UCSD-AML1 (cell line): ENCODE results near the gene PUS3.
"Not testable (repeated sequence)": the region's sequence is repeated elsewhere in the genome, so short reads cannot be mapped to it uniquely, and the experiment has no call there.

Source experiments
- DNase-seq: peaks from one replicate; lab custom pipeline; 2025; ENCODE audit not compliant: unreplicated experiment; lab: John Stamatoyannopoulos, UW

Gene PUS3

DNA sequence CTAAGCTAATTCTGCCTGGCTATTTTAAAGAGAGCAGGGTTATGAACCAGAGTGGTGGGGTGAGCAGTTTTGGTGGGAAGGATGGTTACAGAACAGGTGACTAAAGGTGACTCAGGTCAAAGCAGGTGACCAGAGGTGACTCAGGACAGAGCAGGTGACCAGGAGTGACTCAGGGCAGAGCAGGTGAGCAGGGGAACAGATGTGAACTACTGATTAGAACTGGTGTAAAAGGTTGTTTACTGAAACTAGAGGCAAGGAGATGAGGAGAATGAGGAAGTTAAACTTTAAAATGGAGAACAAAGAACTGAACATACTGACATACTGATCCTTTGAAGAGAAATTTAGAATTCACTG lies 30.9 kb downstream of the PUS3 start:
- no peak for DNase-seq

DNA sequence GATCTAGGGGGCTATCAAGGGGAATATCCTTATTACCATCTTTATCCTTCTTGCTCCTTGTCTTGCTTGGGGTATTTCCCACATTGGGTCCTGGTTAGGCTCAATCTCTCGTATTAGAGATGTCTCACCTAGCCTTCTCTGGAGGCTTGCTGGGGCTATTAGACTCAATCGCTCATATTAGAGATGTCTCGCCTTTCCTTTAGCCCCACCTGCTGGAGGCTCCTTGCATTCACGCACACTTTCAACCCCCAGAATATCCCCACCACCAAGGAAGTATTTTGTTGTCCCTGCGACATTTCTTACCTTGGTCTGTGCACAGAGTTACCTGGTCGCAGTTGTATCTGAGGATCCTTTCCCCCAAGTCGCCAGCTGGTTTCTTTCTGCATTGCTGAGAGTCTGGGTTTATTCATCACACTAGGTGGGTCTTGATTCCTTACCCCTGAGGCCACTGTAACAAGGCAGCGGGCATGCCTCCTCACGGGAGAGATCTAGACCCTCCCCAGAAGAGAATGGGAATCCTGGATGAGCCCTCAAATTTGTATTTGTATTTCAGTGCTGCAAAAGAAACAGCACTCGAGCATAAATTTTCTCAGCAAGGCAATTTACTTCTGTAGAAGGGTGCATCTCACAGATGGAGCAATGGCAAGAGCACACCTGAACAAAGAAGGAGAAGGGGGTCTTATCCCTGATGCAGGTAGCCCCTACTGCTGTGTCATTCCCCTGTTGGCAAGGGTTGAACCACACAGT lies 31.4 kb downstream of the PUS3 start:
- DNase-seq, result peak; percentile 42

DNA sequence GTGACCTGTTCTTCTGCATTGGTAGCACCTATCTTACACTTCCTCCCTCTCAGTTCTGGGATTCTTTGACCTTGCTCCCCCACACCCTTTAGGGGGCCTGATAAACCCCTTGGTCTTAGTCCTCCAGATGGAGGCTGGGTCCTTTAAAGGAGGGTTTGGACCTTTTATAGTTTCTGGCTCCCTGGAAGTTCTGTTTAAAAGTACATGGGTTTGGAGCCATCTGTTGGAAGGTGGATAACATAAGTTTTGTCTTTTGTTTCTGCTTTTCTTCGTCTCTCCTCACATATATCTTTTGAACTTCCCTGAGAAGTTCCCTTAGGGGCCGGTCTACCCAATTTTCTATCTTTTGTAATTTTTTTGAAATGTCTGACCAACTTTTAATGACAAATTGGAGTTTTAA lies 33.5 kb downstream of the PUS3 start:
- no peak for DNase-seq

DNA sequence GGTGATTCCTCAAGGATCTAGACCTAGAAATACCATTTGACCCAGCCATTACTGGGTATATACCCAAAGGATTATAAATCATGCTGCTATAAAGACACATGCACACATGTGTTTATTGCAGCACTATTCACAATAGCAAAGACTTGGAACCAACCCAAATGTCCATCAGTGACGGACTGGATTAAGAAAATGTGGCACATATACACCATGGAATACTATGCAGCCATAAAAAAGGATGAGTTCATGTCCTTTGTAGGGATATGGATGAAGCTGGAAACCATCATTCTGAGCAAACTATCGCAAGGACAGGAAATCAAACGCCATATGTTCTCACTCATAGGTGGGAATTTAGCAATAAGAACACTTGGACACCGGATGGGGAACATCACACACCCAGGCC lies 37.7 kb downstream of the PUS3 start:
- not testable (repeated sequence) for DNase-seq

DNA sequence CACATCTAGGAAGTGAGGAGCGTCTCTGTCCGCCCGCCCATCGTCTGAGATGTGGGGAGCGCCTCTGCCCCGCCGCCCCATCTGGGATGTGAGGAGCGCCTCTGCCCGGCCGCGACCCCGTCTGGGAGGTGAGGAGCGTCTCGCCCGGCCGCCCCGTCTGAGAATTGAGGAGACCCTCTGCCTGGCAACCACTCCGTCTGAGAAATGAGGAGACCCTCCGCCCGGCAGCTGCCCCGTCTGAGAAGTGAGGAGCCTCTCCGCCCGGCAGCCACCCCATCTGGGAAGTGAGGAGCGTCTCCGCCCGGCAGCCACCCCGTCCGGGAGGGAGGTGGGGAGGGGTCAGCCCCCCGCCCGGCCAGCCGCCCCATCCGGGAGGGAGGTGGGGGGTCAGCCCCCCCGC lies 40.2 kb downstream of the PUS3 start:
- not testable (repeated sequence) for DNase-seq

DNA sequence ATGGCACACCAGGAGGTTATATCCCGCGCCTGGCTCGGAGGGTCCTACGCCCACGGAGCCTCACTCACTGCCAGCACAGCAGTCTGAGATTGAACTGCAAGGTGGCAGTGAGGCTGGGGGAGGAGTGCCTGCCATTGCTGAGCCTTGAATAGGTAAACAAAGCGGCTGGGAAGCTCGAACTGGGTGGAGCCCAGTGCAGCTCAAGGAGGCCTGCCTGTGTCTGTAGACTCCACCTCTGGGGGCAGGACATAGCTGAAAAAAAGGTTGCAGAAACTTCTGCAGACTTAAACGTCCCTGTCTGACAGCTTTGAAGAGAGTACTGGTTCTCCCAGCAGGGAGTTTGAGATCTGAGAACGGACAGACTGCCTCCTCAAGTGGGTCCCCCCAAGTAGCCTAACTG lies 45.3 kb downstream of the PUS3 start:
- not testable (repeated sequence) for DNase-seq

DNA sequence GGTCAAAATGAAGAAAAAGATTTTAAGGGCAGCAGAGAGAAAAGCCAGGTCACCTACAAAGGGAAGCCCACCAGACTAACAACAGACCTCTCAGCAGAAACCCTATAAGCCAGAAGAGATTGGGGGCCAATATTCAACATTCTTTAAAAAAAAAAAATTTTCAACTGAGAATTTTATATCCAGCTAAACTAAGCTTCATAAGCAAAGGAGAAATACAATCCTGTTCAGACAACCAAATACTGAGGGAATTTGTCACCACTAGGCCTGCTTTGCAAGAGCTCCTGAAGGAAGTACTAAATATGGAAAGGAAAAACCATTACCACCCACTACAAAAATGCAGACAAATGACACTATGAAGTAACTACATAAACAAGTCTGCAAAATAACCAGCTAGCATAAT lies 56.8 kb downstream of the PUS3 start:
- no peak for DNase-seq
